GM13976 (cell line): ENCODE measurements around the gene MARCHF5.

Experiments used
- DNase-seq: peaks from one replicate; pipeline ENCODE4 v3.0.0; 2012; ENCODE audit warnings: low spot score
- in situ Hi-C: fragments of 300-500 bp; cut with MboI; formaldehyde crosslinking; loops from one replicate; pipeline ENCODE4 v1.12.0; 2022; ENCODE audit warnings: low sequenced_read_pairs, mixed read lengths, inconsistent platforms; ENCODE audit not compliant: unreplicated experiment
- TF ChIP-seq, protein P1 (sequence below): IDR thresholded peaks from 2 replicates; pipeline ENCODE4 v1.5.1; 2012; ENCODE audit warnings: borderline replicate concordance, mild to moderate bottlenecking; ENCODE audit not compliant: insufficient read depth; ENCODE audit errors: extremely low read depth, missing control alignments, control extremely low read depth

The MARCHF5 gene

GRCh38 chr10:92350411-92350810 lies 59.4 kb downstream of the MARCHF5 start:
- no peak for DNase-seq
- TF ChIP-seq, protein P1, sequence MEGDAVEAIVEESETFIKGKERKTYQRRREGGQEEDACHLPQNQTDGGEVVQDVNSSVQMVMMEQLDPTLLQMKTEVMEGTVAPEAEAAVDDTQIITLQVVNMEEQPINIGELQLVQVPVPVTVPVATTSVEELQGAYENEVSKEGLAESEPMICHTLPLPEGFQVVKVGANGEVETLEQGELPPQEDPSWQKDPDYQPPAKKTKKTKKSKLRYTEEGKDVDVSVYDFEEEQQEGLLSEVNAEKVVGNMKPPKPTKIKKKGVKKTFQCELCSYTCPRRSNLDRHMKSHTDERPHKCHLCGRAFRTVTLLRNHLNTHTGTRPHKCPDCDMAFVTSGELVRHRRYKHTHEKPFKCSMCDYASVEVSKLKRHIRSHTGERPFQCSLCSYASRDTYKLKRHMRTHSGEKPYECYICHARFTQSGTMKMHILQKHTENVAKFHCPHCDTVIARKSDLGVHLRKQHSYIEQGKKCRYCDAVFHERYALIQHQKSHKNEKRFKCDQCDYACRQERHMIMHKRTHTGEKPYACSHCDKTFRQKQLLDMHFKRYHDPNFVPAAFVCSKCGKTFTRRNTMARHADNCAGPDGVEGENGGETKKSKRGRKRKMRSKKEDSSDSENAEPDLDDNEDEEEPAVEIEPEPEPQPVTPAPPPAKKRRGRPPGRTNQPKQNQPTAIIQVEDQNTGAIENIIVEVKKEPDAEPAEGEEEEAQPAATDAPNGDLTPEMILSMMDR, result no peak
- in situ Hi-C loops, result no loop called here

DNA sequence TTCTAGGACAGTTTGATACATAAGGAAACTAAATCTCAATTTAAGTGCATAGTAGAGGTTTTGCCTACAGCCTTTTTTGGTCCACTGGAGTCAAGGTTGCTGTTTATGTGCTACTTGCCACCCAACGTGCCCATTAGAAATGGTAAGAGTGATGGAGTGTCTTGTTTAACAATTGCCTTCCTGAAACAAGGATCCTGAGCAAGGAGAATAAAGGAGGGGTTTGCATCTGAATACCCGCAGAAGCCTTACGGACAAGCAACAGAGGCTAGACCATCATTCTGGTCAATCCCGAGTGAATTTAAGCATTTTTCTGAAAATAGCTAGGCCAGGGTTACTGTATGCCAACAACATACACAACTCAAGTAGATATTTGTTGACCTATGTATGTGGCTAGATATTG lies 63.6 kb downstream of the MARCHF5 start:
- in situ Hi-C loops, result no loop called here
- TF ChIP-seq, protein P1, result no peak
- DNase-seq, result no peak

- TF ChIP-seq, protein P1, result no peak
- in situ Hi-C loops, result no loop called here
- DNase-seq, result no peak
These were observed 65.1 kb downstream of the MARCHF5 start for GRCh38 chr10:92356041-92356440.

GRCh38 chr10:92363498-92363897 lies 72.5 kb downstream of the MARCHF5 start:
- DNase-seq, result no peak
- in situ Hi-C loops, result no loop called here
- TF ChIP-seq, protein P1, result no peak

GRCh38 chr10:92366412-92367021 lies 75.5 kb downstream of the MARCHF5 start:
- DNase-seq, result no peak
- in situ Hi-C loops, result no loop called here
- TF ChIP-seq, protein P1, result no peak

GRCh38 chr10:92377962-92378361 lies 87.0 kb downstream of the MARCHF5 start:
- DNase-seq, result no peak
- in situ Hi-C loops, result no loop called here
- TF ChIP-seq, protein P1, result no peak

- in situ Hi-C loops, result no loop called here
- TF ChIP-seq, protein P1, result no peak
These were observed 90.6 kb downstream of the MARCHF5 start for GRCh38 chr10:92381543-92381954.

More at GRCh38 chr10:92381543-92381954, 90.6 kb downstream of the MARCHF5 start:
- no peak for DNase-seq
